Loucy (cell line): ENCODE data around the gene PPP1R12A.

ENCODE experiments used
- H2AFZ ChIP-seq: fragments of 200-600 bp; sonication (generic); 2 replicates; pipeline ENCODE4 v1.6.0; 2016; ENCODE audit warnings: antibody characterized with exemption, mild to moderate bottlenecking, low read length, moderate library complexity
- H3F3A ChIP-seq: fragments of 200-600 bp; 2 replicates; pipeline ENCODE4 v1.6.0; 2016; ENCODE audit warnings: antibody characterized with exemption, low read depth, mild to moderate bottlenecking
- H3K27me3 ChIP-seq: fragments of 200-600 bp; sonication (generic); 2 replicates; pipeline ENCODE4 v1.6.1; 2014; ENCODE audit warnings: low read length, mild to moderate bottlenecking; ENCODE audit not compliant: insufficient read depth, poor library complexity, severe bottlenecking
- H3K36me3 ChIP-seq: fragments of 200-600 bp; sonication (generic); 2 replicates; pipeline ENCODE4 v1.6.1; 2016; ENCODE audit warnings: low read length; ENCODE audit not compliant: insufficient read depth
- H3K4me1 ChIP-seq: fragments of 200-600 bp; sonication (generic); 2 replicates; pipeline ENCODE4 v1.5.1; 2014; ENCODE audit warnings: low read length, mild to moderate bottlenecking; ENCODE audit not compliant: insufficient read depth, poor library complexity, severe bottlenecking
- H3K4me2 ChIP-seq: fragments of 200-600 bp; sonication (generic); 2 replicates; pipeline ENCODE4 v1.6.0; 2014; ENCODE audit warnings: antibody characterized with exemption, low read length, low read depth, mild to moderate bottlenecking; ENCODE audit not compliant: poor library complexity, severe bottlenecking
- H3K4me3 ChIP-seq: fragments of 200-600 bp; sonication (generic); 2 replicates; pipeline ENCODE4 v1.5.1; 2014; ENCODE audit warnings: low read length, mild to moderate bottlenecking, mixed read lengths; ENCODE audit not compliant: poor library complexity, severe bottlenecking
- H3K79me2 ChIP-seq: fragments of 200-600 bp; sonication (generic); 2 replicates; pipeline ENCODE4 v1.6.1; 2014; ENCODE audit warnings: low read length; ENCODE audit not compliant: insufficient read depth
- H3K9ac ChIP-seq: fragments of 200-600 bp; sonication (generic); 2 replicates; pipeline ENCODE4 v1.6.0; 2014; ENCODE audit warnings: mild to moderate bottlenecking, low read depth, low read length, moderate library complexity; ENCODE audit not compliant: poor library complexity, severe bottlenecking
- H3K9me2 ChIP-seq: fragments of 200-600 bp; sonication (generic); replicated peaks from 2 replicates; pipeline ENCODE4 v1.6.1; 2016; ENCODE audit warnings: low read depth, low read length, mixed read lengths
- H3K9me3 ChIP-seq: fragments of 200-600 bp; sonication (generic); 2 replicates; pipeline ENCODE4 v1.6.1; 2014; ENCODE audit warnings: mild to moderate bottlenecking, antibody characterized with exemption, low read length, low read depth; ENCODE audit not compliant: insufficient read depth
- H4K20me1 ChIP-seq: fragments of 200-600 bp; sonication (generic); 2 replicates; pipeline ENCODE4 v1.6.0; 2014; ENCODE audit warnings: antibody characterized with exemption, low read length, mild to moderate bottlenecking; ENCODE audit not compliant: insufficient read depth, poor library complexity, severe bottlenecking
- CTCF ChIP-seq: fragments of 200-600 bp; sonication (generic); conservative IDR thresholded peaks from 2 replicates; pipeline ENCODE4 v1.5.1; 2014; ENCODE audit warnings: mild to moderate bottlenecking, antibody characterized with exemption, low read length
- EZH2phosphoT487 ChIP-seq: fragments of 200-600 bp; IDR thresholded peaks from 2 replicates; pipeline ENCODE4 v1.6.1; 2018; ENCODE audit warnings: antibody characterized with exemption, mild to moderate bottlenecking, moderate library complexity, borderline replicate concordance

The PPP1R12A gene

GRCh38 chr12:79926951-79927350, 7.9 kb downstream of the PPP1R12A start:
- H3K79me2 ChIP-seq, result peaks cover 96% of the 10 kb centered on the region
- H3K4me1 ChIP-seq, result peaks cover 53% of the 10 kb centered on the region
- H3K4me2 ChIP-seq, result peak overlapping the region; percentile 62

GRCh38 chr12:79925492-79925891, 9.4 kb downstream of the PPP1R12A start:
- H3K27me3 ChIP-seq, result no peaks in the 10 kb centered on the region

More at GRCh38 chr12:79926951-79927350, 7.9 kb downstream of the PPP1R12A start:
- TF ChIP-seq EZH2phosphoT487, result no peak
- no peak for TF ChIP-seq CTCF
- Histone ChIP-seq H4K20me1 (peaks cover 97% of the 10 kb centered on the region), H3K9me3 (no peaks in the 10 kb centered on the region), H3K36me3 (no peaks in the 10 kb centered on the region), H3K27me3 (no peaks in the 10 kb centered on the region), H3F3A (peaks cover 6% of the 10 kb centered on the region; the same call in 1 of the 2 replicates), H3K4me3 (peak overlapping the region; percentile 43), H2AFZ (no peak overlapping the region), H3K9ac (peak overlapping the region; percentile 5), H3K9me2 (no peaks in the 10 kb centered on the region)

GRCh38 chr12:79921786-79922185, 13.1 kb downstream of the PPP1R12A start:
- H3K4me2 ChIP-seq, result no peak overlapping the region
- H2AFZ ChIP-seq, result no peak overlapping the region
- H3K36me3 ChIP-seq, result no peaks in the 10 kb centered on the region
- H3K9me3 ChIP-seq, result no peaks in the 10 kb centered on the region
- H4K20me1 ChIP-seq, result peaks cover 91% of the 10 kb centered on the region
- peaks cover 97% of the 10 kb centered on the region for H3K79me2 ChIP-seq
- no peak overlapping the region for H3K9ac ChIP-seq
- H3K9me2 ChIP-seq, result no peaks in the 10 kb centered on the region
- H3F3A ChIP-seq, result no peaks in the 10 kb centered on the region
- H3K27me3 ChIP-seq, result no peaks in the 10 kb centered on the region
- TF ChIP-seq EZH2phosphoT487 (no peak), CTCF (no peak)
- H3K4me1 ChIP-seq, result peaks cover 28% of the 10 kb centered on the region
- no peak overlapping the region for H3K4me3 ChIP-seq

More at GRCh38 chr12:79925492-79925891, 9.4 kb downstream of the PPP1R12A start:
- Histone ChIP-seq H3K79me2 (peaks cover 96% of the 10 kb centered on the region), H3K4me2 (peak overlapping the region; percentile 41), H3K9me3 (no peaks in the 10 kb centered on the region), H3K9ac (no peak overlapping the region), H2AFZ (no peak overlapping the region), H3K36me3 (no peaks in the 10 kb centered on the region), H3K4me3 (no peak overlapping the region), H3K4me1 (peaks cover 56% of the 10 kb centered on the region), H4K20me1 (peaks cover 97% of the 10 kb centered on the region), H3F3A (peaks cover 6% of the 10 kb centered on the region; the same call in 1 of the 2 replicates), H3K9me2 (no peaks in the 10 kb centered on the region)
- TF ChIP-seq EZH2phosphoT487 (no peak), CTCF (no peak)
